KG1 (cell line): ENCODE data around the gene NLK.
A peak's percentile ranks its signal among the peaks of the same experiment; 100 is the strongest.
"Not testable (repeated sequence)": the region's sequence is repeated elsewhere in the genome, so short reads cannot be mapped to it uniquely, and the experiment has no call there.

Source experiments
- DNase-seq: peaks from one replicate; lab custom pipeline; 2025; lab: John Stamatoyannopoulos, UW

The NLK gene

DNA sequence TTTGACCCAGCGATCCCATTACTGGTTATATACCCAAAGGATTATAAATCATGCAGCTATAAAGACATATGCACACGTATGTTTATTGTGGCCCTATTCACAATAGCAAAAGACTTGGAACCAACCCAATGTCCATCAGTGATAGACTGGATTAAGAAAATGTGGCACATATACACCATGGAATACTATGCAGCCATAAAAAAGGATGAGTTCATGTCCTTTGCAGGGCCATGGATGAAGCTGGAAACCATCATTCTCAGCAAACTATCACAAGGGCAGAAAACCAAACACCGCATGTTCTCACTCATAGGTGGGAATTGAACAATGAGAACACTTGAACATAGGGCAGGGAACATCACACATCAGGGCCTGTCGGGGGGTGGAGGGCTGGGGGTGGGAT lies 112.9 kb downstream of the NLK start:
- DNase-seq: not testable (repeated sequence)

DNA sequence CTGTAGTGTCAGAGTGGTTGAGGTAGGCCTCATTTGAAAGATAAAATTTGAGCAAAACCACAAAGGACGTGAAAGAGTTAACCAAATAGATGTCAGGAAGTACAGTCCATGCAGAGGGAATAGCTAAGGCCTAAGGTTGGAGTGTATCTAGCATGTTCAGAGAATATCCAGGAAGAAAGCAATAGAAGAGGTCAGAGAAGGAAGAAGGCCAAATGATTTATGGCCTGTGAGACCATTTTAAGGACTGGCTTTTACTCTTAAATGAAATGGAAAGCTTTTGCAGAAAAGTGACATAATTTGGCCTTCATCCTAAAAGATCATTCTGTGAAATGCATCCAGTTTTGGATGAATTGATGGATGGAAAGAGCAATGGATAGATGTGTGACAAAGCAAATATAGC lies 116.5 kb downstream of the NLK start:
- DNase-seq: no peak

DNA sequence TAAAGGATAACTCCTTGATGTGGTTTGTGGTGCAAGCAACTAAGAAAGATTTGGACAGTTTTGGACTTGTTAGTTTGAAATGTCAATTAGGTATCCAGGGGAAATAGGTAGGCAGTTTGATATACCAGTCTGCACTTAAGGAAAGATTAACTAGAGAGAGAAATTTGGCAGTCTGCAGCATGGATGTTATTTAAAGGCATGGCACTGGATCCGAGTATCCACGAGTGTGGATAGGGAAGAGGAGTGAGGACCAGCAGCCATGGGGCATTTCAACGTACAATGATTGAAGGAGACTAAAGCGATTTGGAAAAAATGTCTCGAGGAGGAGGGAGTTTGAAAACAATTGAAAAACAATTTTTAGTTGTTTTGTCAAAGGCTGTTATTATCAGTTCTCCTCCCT lies 117.4 kb downstream of the NLK start:
- no peak for DNase-seq

DNA sequence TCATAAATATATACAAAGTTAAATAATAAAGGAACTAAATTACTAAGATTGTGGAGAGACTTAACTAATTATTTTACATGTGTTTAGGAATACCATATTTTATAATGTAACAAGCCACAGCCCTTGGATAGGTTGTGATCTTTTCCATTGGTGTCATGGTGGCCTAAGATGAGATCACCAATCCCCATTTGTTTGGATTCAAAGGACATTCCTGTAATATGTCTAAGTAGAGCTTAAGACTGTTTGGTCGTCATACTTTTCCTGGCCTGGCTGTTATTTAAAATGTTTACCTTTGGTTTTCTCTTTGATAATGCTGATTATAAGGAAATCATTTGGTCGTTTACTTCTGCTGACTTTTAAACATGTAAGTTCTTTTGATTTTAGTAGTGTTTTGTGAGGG lies 118.1 kb downstream of the NLK start:
- no peak for DNase-seq

- no peak for DNase-seq
Measured at GRCh38 chr17:28161311-28161710, 118.8 kb downstream of the NLK start.

DNA sequence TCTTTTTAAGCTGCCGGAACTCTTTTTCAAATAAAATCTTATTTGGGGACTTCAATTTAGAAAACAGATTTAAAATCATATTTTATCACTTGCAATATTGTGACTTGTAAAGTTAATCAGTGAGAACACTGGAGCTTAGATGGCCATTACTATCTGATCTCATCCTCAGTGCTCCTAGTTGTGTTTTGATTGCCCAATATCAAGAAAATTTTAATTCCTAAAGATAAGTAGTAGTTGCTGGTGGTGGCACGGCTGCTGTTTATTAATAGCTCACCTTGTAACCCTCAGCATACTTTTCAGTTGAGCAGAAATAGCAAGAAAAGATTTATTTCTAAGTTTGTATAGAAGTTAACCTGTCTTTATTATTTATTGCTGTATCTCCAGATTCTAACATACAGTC lies 124.0 kb downstream of the NLK start:
- no peak for DNase-seq

GRCh38 chr17:28169621-28170349 lies 127.3 kb downstream of the NLK start:
- DNase-seq: no peak

DNA sequence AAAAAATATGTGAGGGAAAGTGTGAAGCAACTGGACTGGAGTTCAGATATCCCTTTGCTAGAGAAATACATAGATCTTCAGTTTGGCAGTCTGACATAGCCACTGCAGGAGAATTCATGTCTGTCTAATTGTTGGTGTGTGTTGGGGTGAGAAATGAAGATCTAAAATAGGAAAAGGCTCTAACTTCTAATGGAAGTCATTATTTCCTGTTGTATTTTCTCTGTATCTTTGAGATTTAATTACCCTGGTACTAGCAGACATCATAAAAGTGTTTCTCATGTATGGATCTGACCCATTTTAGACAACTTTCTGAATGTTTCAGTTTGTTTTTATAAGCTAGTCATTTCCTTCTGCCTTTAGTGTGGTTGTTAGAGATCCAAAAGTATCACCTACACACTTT lies 128.3 kb downstream of the NLK start:
- no peak for DNase-seq

GRCh38 chr17:28173031-28173561 lies 130.6 kb downstream of the NLK start:
- no peak for DNase-seq

DNA sequence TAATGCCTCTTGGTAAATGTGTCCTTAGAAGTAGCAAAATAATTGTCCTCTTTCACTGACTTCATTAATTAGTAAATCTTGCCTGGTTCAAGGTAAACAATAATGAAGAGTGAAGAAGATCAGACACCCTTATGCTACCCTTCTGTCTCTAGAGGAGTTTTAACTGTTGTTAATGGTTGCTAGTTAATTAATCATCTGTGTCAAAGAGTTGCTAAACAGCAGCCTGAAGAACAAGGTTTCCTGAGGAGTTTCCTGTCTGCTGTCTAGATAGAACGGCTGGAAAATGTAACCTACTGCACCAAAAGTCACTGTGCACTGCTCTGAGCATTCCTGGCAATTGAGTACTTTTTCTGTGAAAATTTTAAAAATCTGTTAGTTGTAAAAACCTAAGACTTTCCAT lies 131.3 kb downstream of the NLK start:
- DNase-seq: peak; percentile 34

GRCh38 chr17:28174352-28175046 lies 132.0 kb downstream of the NLK start:
- peak; percentile 47 for DNase-seq

DNA sequence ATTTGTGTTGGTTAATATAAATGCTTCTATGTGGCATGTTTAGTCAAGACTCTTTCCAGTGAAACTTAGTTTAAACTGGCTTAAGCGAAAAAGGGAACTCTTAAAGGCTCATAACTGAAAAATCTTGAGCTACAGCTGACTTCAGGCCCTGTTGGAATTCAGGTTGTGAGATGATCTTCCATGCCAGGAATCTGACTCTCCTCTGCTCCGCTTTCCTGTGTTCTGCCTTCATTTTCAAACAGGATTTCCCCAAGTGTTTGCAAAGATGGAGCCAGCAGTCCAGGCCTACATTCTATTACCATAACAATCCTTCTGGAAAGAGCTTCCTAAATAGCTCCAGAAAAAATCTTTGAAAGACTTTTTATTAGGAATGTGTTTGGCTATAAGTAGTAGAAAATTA lies 134.9 kb downstream of the NLK start:
- DNase-seq: no peak

GRCh38 chr17:28178800-28179199 lies 136.3 kb downstream of the NLK start:
- no peak for DNase-seq

- no peak for DNase-seq
Measured at GRCh38 chr17:28180449-28180848, 138.0 kb downstream of the NLK start.

DNA sequence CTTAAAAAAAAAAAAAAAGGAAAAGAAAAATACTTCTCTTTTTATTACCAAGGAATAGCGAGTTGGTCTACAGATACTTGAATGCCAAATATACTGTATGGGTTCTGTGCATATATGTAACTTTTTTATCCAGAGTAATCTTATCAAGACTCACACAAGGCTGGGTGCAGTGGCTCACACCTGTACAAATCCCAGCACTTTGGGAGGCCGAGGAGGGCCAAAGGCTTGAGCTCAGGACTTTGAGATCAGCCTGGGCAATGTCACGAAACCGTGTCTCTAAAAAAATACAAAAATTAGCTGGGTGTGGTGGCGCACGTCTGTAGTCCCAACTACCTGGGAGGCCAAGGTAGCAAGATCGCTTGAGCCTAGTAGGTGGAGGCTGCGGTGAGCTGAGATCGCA lies 139.1 kb downstream of the NLK start:
- DNase-seq: no peak

DNA sequence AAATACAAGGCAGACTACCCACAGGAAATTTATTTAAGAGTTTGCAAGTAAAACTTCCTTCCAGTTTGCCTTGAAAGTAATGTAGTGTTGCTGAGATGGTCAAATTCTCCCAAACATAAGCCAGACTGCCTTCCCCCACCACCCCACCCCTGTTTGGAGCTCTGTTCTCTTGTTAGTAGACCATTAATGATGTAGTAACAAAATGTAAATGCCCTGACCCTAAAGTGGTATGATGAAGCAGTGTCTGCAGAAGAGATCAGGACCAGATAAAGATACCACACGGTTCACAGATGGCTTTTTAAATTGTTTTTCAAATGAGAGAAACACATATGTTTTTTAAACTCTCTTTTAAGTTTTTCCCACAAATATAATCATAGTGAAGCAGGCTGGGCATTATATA lies 140.1 kb downstream of the NLK start:
- no peak for DNase-seq

DNA sequence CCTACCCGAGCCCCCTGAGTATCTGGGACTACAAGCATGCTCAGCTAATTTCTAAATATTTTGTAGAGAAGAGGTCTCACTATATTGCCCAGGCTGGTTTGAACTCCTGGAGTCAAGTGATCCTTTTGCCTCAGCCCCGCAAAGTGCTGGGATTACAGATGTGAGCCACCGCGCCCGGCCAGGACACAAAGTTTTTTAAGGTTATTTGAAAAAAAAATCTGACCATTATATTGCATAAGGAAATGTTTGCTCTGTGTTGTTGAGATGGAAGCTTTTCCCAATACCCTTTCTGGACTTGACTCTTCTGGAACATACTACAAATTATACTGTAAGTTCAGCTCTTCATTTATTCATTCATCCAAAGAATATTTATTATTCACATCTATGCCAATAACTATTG lies 143.2 kb downstream of the NLK start:
- DNase-seq: no peak

- not testable (repeated sequence) for DNase-seq
Measured at GRCh38 chr17:28186472-28186871, 144.0 kb downstream of the NLK start.

- no peak for DNase-seq
Measured at GRCh38 chr17:28187931-28188330, 145.5 kb downstream of the NLK start.

DNA sequence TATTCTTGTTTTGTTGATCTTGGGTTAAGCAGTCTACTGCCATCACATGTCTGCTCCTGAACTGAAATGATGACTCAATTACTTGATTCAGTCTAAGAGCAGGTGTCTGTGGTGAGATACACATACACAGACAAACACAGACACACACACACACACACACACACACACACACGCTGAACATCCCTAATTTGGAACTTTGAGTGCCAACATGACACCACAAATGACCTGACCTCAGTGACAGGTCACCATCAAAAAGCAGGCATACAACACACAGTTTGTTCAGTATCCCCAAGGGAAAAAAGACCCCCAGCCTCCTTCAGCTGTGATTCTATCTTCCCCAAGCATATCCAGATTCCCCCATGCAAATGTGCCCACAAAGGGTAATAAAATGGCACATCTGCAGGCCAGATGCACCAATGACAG lies 146.4 kb downstream of the NLK start:
- DNase-seq: no peak

DNA sequence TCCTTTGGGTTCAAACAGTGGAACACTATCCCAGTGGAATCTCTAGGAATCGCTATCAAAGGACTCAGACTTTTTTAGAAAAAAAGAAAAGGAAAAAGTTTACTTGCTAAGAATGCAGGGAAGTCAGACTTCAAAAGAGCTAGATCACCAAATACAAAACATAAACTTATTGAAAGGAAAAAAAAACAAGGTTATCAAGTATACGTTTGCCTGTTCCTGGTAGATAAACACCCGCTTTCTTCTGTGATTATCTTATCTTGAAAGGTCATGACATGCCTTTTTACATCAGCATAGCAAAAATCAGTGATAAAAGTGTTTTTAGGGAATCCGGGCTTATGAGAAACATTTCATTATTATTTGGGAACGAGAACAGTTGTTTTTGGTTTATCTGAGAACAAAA lies 147.2 kb downstream of the NLK start:
- no peak for DNase-seq

DNA sequence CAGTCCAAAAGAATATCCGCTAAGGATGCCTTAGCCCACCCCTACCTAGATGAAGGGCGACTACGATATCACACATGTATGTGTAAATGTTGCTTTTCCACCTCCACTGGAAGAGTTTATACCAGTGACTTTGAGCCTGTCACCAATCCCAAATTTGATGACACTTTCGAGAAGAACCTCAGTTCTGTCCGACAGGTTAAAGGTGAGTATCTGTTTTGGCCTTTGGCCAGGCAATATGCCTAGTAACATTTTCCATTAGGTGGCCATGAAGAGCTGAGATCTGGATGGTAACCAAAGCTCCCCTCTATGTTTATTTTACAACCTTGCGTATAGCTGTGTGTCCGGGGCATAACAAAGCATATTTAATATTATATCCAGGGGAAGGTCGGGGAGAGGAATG lies 148.5 kb downstream of the NLK start:
- no peak for DNase-seq

DNA sequence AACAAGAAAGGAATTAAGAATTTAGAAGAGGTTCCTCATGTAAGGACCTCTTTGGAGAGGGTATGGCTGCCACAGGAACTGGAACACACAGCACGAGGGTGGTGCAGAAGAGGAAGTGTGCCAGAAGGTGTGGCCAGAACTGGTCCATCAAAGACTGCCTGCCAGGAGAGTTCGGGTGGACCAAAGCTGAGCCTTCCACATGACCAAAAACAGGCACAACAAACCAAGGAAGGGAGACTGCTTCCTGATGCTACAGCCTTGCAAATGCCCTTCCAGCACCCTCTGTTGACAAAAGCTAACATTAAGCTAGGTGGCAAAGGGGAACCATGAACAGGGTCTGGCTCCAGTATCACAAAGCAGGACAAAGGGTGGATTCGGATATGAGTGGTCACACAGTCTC lies 150.8 kb downstream of the NLK start:
- no peak for DNase-seq

DNA sequence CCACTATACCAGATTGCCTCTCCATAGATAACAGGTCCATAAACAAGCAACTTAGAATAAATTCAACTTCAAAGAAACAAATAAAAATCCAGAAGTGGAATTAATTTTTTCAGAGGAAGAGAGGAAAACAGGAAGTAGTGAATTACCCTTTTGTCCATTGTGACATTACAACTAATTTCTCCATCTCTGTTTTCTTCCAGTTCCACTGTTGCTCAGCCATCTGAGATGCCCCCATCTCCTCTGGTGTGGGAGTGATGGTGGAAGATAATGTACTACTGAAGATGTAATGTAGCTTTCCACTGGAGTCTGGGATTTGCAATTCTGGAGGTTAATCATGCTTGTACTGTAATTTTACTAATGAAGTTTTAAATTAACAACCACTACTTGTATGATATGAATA lies 151.9 kb downstream of the NLK start:
- no peak for DNase-seq
